AG09319 (cell line): ENCODE data around the gene HES2.

ENCODE experiments used
- DNase-seq: peaks from one replicate; pipeline ENCODE4 v3.0.0-alpha.2; 2010; ENCODE audit warnings: low read depth; ENCODE audit errors: extremely low read depth
- TF ChIP-seq, protein P1 (sequence below): IDR thresholded peaks from 2 replicates; pipeline ENCODE4 v1.5.1; 2011; ENCODE audit warnings: low read depth, mild to moderate bottlenecking, inconsistent platforms, low read length, moderate library complexity

Gene HES2

DNA sequence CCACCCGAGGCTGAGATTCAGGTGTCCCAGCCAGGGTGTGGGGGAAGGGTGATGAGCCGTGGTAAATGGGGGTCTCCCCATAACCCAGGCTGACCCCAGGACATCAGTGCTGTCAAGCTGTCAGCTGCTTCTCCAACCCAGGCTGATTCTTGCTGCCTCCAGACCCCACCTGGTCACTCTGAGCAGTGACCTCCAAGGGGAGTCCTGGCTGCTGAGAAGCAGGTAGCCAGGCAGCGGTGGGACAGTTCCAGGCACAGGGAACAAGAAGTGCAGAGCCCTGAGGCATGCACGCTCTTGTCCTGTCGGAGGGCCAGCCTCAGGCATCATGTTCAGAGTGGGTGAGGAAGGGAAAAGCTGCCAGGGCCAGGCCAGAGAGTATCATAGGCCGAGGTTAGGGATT lies 5.9 kb upstream of the HES2 start:
- TF ChIP-seq, protein P1, sequence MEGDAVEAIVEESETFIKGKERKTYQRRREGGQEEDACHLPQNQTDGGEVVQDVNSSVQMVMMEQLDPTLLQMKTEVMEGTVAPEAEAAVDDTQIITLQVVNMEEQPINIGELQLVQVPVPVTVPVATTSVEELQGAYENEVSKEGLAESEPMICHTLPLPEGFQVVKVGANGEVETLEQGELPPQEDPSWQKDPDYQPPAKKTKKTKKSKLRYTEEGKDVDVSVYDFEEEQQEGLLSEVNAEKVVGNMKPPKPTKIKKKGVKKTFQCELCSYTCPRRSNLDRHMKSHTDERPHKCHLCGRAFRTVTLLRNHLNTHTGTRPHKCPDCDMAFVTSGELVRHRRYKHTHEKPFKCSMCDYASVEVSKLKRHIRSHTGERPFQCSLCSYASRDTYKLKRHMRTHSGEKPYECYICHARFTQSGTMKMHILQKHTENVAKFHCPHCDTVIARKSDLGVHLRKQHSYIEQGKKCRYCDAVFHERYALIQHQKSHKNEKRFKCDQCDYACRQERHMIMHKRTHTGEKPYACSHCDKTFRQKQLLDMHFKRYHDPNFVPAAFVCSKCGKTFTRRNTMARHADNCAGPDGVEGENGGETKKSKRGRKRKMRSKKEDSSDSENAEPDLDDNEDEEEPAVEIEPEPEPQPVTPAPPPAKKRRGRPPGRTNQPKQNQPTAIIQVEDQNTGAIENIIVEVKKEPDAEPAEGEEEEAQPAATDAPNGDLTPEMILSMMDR = no peak
- DNase-seq = no peak

DNA sequence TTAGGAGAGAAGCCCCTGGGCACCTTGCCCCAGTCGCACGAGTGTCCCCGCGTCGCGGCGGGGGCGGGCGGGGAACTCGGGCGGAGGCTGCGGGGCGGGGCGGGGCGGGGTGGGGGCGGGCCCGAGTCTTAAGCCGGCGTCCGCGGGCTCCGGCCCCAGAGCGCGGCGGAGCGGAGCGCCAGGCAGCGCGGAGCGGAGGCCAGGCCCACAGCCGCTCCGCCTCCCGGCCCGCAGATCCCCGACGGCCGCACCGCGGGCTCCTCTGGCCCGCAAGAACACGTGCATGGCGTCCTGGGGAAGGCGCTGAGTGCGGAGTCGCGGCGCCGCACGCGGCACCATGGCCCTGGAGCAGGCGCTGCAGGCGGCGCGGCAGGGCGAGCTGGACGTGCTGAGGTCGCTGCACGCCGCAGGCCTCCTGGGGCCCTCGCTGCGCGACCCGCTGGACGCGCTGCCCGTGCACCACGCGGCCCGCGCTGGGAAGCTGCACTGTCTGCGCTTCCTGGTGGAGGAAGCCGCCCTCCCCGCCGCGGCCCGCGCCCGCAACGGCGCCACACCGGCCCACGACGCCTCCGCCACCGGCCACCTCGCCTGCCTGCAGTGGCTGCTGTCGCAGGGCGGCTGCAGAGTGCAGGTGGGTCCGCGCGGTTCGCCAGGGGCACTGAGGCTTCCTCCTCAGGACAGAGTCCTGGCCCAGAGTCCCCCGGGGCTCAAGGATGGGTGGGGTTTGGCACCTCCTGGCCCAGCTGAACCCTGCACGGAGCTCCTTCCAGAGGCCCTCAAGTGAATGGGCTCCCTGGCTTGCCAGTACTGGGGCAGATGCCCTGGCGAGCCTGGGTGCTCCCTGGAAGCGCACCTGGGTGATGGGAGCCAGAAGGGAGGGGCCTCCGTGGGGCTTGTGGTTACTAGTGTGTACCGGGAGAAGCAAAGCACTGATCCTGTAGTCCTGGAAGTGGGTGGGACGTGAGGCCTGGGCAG lies 5.2 kb upstream of the HES2 start, which contains the start of gene ESPN:
TSS of gene ESPN (plus strand) at position 158 of the 975 bp plus-strand sequence. CDS start at position 338, 180 bp downstream.
- TF ChIP-seq, protein P1 = no peak
- no peak for DNase-seq

DNA sequence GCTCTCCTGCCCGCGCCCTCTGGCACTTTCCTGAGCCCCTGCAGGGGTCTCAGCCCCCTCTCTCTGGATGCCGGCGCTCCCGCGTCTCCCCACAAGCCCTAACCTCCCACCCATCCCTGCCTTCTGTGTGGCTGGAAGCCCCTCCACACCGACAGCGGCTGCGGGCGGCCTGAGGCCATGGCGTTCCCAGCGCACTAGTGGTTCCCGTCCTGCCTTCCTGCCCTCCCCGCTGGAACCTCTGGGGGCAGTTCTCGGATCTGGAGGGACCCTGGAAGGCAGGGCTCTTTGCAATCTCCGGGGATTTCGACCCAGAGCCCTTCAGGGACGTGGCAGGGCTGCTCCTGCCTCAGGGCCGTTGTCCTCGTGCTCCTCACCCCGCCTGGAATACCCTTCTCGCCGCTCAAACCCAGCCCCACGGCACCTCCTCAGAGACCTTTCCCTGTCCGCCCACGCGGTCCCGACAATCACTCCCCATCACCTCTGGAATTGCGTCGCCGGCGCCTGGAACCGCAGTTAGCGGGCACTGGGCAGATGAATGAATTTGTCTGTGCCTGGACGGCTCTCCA lies 4.4 kb upstream of the HES2 start:
- TF ChIP-seq, protein P1 = no peak; the same call in 1 of the 2 replicates
- DNase-seq = no peak

DNA sequence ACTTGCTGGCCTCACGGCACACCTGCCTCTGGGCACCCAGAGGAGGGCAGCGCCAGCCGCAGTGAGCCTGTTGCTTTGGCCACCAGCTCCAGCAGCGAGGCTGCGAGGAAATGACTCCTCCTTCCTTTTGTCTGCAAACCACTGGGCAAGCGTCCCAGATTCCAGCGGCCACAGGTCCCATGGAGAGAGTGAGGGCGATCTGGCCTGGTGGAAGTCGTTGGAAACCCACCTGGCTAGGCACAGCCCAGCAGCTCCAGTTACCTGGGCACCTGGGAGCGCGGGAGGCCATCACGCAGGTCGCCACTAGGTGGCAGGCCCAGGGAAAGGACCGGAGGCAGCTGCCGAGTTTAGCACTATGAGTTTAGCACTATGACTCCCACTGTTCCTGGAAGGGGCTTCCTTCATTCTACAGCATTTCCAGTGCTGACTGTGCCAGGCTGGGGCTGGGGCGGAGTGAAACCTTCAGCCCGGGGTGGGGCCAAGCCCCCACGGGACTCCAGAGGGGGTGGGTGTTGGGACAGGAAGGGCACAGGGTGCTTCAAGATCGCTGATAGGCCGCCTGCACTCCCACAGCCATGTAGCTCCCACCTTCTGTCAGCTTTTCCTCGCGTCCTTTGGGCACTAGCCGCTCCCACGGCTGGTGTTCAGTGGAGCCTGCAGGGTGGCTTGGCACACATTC lies 3.7 kb upstream of the HES2 start:
- TF ChIP-seq, protein P1 = peak; percentile 46
- no peak for DNase-seq

DNA sequence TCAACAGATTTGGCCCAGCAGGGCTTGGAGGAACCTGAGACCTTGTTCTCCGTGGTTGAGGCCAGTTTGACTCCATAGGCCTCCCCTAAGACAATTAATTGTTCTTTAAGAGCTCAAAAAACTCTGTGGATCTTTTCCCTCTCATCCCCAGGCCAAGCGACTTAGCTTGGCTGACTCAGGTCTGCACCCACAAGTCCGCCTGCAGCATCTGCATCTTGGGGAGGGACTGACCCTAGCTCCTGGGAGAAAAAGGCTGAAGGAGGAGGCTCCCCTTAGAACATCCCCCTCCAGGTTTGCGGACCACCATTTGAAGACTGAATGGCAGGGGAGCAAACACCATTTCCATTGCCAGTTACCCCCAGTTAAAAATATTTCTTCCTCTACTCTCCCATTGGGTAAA lies 1.5 kb upstream of the HES2 start:
- no peak for DNase-seq
- TF ChIP-seq, protein P1 = no peak

DNA sequence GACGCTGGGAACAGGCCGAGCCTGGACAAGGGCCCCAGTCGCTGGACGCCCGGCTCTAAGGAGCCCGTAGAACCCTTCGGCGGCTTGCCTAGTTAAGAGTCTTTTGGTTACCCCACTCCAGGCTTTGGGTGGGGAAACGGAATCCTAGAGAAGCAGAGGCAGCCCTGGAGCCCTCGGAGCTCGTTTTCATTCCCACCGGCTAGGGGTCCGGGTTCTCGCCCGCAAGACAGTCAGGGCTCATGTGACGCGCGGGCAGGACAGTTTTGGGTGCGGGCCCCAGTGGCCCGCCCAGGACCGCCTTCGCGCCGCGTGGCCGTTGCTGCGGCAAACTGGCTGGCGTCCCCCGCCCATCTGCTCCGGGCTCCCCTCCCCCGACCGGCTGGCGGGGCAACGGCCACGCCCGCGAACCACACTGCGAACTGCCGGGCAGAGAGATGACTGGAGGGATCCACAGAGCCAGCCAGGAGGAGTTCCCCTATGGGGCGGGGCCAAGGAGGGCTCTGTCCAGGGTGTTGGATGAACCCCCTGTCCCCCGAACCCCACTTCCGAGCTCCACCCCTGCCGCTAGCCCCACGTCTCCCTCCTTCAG lies 829 bp upstream of the HES2 start:
- TF ChIP-seq, protein P1 = no peak
- DNase-seq = no peak
